NCI-H748 (cell line): ENCODE data around the gene LEF1.

Experiments
- DNase-seq: peaks from one replicate; lab custom pipeline; 2025; ENCODE audit not compliant: unreplicated experiment; lab: John Stamatoyannopoulos, UW

LEF1 gene

DNA sequence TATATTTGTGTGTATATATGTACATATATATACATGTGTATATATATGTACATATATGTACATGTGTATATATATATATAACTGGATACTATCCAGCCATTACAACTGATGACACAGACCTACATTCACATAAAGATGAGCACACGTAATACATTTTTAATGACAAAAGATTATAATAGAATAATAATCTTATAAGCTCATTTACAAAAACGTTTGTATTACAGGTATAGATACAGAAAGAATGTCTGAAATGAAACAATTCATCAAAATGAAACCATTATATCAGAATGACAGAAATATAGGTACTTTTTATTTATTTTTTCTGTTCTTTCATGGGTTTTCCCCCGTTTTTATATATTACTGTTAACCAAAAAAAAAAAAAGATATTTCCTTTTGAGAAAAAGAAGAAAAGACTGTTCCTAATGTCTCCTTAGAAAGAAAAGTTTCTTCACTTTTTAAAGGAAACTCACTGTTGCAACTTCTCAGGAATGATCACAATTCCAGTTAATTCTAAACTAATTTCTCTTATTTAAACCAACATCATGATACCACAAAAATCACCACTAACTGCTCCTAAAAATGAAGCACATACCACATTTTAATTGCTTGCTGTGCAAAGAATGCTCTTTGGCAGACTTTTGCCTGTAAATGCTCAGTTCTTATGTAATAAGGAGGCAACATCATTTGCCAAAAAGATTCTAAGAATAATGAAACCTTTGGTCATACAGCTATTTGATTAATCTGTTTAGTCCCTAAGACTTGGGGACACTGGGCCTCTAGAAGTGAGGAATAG, 18.9 kb downstream of the LEF1 start:
- DNase-seq, result no peak

DNA sequence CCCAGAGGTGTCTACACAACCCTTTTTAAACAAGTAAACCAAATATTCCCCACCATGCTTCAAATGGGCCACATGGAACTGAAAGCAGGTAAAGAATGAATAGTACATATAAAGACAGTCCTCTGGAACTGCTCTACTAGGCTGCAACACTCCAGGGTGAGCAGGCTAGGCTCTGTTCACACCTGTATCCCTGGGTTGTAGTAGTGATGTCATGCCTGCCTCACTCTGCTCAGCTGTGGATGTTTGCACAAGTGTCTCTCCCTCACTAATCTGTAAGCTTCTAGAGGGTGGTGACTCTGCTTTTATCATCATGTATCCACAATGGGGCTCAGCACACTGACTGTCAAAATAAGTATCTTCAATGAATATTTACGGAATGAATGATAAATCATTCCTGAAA, 20.4 kb downstream of the LEF1 start:
- DNase-seq, result peak; percentile 28

DNA sequence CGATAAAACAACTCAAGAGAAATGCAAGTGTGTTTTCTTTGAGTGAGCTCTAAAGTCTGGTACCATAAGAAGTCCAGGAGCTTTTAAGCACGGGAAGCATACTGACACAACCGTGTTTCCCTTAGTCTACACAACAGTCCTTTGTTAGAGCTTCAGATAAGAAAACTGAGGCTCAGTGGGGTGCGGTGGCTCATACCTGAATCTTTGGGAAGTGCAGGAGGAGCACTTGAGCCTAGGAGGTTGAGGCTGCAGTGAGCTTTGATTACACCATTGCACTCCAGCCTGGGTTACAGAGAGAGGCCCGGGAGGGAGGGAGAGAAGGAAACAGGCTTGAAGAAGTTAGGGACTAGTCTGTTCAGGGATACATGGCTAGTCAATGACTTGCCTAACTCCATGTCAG, 21.9 kb downstream of the LEF1 start:
- DNase-seq, result no peak

DNA sequence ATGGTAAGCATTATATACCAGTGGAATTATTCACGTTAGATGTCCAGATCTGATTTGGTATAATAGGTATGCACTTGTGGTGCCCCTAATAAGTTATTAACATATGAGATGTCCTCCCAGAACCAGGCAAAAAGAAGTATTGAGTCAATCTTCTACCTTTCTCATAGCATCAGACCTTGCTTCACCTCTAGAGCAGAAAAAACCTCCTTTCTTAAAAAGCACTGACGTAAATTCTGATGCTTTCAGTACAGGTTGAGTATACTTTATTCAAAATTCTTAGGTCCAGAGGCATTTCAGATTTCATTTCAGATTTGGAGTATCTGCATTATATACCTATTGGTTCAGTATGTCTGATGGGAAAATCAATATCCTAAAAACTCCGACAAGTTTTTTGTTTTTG, 22.4 kb downstream of the LEF1 start:
- DNase-seq, result no peak

DNA sequence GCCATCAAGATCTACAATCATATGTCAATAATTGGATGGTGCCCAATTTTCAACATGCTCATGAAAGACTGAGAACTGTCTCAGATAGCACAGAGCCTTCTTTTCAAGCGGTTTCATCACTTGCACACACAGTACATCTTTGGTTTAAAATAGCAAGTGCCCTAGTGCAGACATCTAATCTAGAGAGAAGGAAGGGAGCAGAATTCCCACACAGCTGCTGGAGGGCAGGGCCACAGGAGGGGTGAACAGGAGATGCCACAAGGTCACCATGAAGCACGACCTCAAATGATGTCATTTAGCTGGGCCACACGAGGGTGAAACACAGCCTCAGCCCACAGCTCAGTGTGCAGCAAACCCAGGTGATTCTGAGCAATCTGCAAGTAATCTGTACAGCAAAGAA, 24.3 kb downstream of the LEF1 start:
- DNase-seq, result no peak

DNA sequence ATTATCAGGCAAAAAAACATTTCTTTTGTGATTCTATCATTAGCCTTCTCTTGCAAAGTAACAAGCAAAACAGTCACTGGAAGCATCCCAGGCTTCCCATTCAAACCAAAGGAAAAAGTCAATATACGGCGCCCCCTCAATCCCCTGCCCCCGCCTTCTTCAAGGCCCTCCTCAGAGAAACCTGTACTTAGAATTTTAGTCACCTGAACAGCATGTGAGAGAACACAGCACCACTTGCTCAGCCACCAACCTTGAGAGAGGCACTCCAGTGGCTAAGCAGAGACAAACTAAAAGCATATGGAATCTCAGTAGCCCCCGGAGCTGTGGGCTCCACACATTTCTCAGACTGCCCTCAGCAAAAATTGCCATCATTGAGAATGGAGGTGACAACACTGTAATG, 25.2 kb downstream of the LEF1 start:
- no peak for DNase-seq

DNA sequence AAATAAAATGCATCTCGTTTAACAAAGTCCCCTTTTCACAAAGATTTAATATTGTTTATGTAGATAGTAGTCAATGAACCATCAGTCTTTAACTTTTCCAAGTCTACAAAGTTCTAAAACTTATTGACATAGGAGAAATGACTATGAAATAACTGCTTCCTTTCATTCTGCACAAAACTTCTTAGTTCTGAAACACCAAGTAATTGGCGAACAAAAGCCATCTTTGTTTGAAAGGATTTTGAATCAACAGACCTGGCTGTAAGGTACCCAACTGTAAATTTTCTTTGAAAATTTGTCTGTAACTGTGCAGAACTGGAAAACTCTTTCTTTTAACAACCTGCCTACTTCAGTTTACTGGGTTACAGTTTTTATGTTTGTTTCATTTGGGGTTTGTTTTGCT, 25.9 kb downstream of the LEF1 start:
- no peak for DNase-seq

DNA sequence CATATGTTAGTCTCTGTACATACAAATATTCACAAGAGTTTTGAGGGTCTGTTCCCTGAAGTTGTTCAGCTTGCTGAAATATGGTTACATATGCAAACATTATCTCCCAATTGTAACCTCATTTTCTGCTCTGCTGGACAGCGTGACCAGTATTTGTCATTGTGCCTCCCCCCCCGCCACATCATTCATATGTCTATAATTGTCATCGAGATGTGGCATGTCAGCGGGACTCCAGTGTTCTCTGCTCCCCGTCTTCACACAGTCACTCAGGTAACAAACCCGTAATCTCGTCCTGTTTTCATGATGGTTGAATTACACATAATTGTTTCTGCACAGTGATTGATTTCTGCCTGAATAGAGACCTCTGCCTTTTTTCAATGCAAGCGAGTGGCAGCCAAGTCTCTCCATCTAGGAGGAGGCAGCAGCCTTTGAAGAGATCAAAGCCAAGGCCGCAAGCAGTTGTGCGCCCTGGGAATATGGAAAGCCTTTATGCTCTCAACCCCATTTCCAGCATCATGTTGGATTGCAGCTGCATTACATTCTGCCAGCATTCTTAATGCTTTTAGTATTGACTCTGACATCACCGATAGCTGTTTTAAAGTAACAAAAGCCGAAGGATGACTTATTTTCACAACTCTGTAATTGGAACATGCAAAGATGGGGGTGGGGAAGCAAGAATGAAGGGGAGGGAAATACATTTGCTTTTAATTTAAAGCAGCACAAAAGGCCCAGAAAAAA, 27.4 kb downstream of the LEF1 start:
- peak; percentile 93 for DNase-seq

DNA sequence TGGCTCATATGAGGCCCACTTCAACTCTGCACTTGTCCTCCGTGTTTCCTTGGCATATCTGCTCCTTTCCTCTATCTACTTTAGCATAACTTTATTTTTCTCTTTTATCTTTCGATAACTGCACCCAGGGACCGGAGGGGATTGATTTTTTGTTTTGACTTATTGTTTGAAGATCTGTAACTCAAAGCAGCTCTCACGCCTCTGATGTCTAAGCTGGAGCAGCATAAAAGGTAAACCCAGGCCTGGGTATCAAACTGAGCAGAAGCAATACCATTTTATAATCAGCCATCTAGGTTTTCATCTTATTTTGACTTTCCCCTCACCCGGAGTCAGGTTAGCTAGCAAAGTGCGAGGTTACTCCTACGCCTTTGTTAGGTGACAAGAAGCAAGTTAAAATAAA, 28.4 kb downstream of the LEF1 start:
- DNase-seq, result no peak

DNA sequence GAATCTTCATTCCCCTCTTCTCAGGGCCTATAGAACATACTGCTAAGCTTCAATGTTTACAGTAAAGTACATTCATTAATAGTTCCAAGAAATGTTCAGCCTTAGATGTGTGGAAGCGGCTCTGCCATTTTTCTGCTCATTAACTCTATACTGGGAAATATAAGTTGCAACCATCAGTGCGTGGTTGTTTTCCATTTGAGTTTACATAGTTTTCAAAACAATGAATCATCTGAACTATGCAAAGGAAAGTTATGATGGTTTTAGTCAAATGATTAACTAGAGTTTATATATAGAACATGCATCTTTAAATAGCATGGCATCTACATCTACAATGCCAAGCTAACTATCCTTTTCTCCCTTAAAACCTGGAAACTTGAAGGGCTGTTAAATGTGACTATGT, 29.6 kb downstream of the LEF1 start:
- DNase-seq, result no peak

DNA sequence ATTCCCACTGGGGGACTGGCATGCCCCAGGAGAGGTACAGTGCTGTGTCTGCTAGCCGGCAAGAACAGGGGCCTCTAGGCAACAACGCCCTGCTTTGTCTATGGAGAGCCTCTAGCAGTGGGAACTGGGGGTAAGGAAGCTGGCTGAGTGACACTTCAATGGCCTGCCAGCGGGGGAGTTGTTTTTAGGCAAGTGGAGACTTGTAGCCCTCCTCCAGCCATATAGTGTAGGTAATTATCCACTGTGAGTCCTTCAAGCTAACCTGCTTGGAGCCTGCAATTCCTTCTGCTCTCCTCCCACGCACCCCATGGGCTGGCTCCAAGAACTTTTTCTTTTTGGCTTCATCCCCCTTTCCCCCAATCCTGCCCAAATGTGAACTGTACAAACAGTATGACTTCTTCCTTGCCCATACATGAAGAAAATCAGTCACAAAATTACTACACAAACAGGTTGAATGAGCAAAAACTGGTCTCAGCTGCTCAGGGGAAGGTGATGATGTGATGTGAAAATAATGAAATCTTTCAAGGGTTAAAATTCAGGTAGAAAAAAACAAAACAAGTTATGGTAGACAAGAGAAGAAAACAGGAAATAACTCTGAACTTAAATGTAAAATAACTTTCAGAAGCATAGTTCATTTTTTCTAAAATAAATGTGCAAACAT, 33.1 kb downstream of the LEF1 start:
- peak; percentile 92 for DNase-seq

DNA sequence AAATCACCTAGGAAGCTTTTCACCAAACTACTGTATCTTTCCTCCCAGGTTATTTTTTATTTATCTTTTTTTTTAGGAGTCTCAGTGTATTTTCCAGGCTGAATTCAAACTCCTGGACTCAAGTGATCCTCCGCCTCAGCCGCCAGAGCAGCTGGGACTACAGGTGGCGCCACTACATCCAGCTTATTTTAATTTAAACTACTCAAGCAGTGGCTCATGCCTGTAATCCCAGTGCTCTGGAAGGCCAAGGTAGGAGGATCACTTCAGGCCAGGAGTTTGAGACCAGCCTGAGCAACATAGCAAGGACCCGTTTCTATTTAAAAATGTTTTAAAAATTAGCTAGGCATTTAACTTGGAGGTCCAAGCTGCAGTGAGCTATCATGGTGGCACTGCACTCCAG, 37.8 kb downstream of the LEF1 start:
- no peak for DNase-seq

DNA sequence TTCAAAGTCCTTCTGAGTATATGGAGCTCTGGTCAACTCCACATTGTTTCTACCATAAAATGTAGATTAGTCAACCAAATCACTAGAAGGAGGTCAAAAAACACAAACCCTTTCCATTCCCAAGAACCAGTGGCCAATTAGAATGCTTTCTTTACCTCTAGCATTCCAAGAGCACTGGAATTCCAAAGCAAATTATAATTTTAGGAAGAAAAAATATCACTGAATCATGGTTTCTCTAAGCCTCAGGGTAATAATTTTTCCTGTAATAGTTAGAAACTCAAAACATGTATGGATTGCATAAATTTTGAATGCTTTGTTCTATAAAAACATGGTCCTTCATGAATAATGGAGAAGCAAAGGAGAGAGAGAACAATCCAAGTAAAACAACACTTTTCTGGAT, 39.5 kb downstream of the LEF1 start:
- DNase-seq, result no peak

DNA sequence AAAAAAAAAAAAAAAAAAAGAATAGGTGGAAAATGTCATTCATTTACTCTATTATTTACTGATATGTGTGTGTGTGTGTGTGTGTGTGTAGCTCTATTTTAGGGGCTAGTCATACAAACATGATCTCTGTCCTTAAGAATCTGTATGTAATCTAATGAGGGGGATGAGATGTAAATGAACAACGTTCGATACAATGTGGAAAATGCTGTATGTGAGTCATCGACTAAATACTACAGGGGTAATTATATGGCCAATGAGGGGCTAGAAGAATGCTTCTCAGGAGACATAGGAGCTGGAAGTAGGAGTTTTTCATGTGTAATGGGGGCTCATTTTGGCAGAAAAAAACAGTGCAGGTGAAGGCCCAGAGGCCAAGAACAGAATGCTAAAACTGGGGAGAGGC, 41.9 kb downstream of the LEF1 start:
- DNase-seq, result no peak

DNA sequence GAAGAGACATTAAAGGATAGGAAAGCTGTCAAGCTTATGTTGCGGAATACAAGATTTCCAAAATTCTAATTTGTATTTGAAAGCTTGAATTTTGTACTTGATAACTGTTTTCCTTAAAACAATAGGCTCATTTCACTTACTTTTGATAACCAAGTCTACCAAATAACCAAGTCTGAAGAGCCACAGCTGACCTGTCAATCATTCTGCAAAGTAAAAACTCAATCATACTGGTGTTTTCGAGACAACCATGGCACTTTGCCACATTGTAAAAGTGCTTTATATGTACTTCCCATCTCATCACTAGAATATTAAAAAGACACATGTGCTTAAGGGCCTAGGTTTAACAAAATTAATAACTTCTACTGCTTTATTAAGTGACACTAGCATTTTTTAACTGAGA, 47.9 kb downstream of the LEF1 start:
- DNase-seq, result no peak

DNA sequence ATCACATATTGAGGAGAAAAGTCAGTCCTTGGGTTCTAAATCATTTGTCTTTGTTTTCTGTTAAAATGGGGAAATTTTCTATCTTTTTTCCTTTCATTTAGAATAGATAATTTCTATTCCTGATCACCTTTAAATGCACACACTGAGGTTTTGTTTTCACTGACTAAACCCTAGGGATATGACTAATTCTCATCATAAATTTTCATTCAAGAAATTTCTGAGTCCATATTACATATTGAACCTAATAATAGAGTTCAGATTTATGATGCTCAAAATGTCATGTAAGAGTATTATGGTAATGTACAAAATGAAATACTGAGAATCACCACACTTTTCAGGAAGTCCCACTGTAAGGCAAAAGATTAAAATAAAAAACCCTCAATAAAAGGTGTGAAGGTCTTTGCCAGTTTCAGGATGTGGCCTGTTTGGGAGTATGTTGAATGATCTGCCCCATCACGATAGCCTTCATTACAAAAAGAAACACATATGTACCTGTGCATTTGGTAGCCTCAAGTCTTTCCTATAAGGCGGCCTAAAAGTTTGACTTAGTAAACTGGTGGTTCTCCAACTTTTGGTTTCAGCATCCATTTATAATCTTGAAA, 49.4 kb downstream of the LEF1 start:
- no peak for DNase-seq

DNA sequence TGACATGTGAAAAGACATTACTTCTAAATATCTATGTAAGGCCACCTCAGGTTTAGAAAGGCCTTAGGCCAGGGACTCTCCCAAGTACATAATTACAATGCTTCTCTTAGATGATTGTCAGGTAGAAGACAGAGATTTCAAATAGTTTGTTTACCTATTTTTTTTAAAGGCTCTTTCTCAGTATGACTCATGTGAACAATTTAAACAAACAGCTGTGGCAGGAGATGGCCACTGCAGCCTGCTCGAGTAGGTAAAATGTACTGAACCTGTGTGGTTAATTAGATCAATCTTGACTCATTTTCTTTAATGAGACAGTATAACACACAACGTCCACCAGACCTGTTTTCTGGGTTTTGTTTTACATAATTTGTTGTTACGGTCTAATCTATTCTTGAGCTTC, 50.2 kb downstream of the LEF1 start:
- peak; percentile 86 for DNase-seq

DNA sequence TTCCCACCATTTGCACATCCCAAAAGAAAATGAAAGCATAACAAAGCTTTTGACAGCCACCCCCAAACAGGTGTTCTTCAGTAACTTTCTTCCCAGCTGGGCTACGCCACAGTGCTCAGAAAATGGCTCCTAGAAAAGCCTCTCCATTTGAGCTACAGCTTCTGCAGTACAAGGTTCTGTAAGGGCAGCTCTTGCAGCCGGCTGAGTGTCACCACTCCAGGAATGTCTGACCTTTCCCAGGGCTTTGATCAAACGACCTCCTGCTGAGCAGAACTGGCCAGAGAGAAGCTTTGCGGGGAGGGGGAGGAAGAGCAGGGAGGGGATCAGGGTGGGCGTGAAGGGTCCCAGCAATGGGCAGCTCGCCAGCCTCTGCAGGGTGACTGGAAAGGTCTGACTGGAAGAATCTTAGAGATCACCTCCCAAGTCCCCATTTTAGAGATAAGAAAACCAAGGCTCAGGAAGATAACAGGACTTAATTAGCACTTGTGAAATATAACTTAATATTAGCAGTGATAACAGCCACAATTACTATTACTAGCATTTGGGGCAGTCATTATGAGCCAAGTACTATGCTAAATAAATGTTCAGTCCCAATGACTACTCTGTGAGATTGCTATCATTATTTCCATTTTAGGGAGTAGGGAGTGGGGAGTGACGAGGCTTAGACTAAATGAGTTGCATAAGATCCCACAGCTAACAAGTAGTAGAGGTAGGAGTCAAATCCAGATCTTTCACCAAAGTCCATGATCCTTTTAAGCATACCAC, 51.1 kb downstream of the LEF1 start:
- peak; percentile 8 for DNase-seq

DNA sequence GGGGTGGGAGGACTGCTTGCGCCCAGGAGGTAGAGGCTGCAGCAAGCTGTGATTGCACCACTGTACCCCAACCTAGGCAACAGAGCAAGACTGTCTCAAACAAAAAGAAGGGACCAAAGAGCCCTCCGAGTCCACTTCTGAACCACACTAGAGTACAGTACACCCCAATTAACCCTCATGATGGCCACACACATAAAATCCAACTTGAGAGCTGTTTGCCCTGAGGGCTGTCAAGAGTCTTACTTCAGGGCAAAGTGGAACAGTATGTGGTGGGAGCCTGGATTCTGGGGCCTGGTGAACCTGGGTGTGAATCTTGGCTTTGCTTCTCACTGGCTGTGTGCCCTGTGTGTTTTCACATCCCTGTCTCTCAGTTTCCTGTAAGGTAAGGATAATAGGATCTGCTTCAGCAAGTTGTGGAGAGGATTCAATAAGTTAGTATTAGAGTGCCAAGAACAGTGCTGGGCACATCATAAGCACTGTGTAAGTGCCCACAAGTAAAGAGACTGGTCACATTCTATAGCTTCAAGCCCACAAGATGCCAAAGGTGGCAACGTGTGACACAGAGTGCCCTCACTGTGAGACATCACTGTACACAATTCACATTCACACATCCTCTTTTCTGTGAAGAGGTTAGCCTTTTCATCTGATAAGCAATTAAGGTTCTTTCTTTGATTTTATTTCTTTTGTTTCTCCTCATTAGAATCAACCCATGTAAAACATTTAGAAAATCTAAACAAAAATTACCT, 52.1 kb downstream of the LEF1 start:
- no peak for DNase-seq

DNA sequence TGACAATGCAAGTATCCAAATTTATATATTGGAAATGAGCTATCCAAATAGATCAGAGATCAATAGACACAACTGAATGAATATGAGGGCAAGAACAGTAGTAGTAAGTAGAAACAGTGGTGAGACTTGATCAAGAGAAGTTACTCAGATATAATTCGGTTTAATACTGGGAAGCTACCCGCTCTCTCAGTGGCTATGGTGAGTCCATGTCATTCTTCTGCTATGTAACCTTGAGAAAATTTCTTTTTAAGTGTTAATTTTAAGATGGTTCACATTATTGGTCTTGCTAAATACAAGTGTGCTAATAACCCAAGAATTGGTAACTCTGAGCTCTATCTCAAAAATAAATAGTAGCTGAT, 53.6 kb downstream of the LEF1 start:
- no peak for DNase-seq
